ENCODE data around the gene MTCL1. TPM values are rescaled to one million over a fixed set of nuclear protein-coding genes. Genes with fewer than 3 reads are reported as not detected.

MTCL1 gene
- total RNA-seq, 1 donor from 2014 or later: 57.3 TPM

GRCh38 chr18:8711736-8712135, 6.4 kb downstream of the MTCL1 start:
- no peak for DNase-seq (ENCODE audit: low spot score)

GRCh38 chr18:8713691-8714090, 8.3 kb downstream of the MTCL1 start:
- DNase-seq (ENCODE audit: low spot score): no peak

GRCh38 chr18:8715599-8715998, 10.2 kb downstream of the MTCL1 start:
- DNase-seq (ENCODE audit: low spot score): no peak

- no peak for DNase-seq (ENCODE audit: low spot score)
Measured at GRCh38 chr18:8717011-8717770, 11.8 kb downstream of the MTCL1 start.

- DNase-seq (ENCODE audit: low spot score): no peak
Measured at GRCh38 chr18:8718401-8718913, 13.1 kb downstream of the MTCL1 start.

GRCh38 chr18:8719192-8719591, 13.8 kb downstream of the MTCL1 start:
- no peak for DNase-seq (ENCODE audit: low spot score)

- DNase-seq (ENCODE audit: low spot score): no peak
Measured at GRCh38 chr18:8720141-8720540, 14.8 kb downstream of the MTCL1 start.

GRCh38 chr18:8721094-8721669, 15.8 kb downstream of the MTCL1 start:
- no peak for DNase-seq (ENCODE audit: low spot score)

- DNase-seq (ENCODE audit: low spot score): no peak
Measured at GRCh38 chr18:8721716-8722115, 16.4 kb downstream of the MTCL1 start.

GRCh38 chr18:8722946-8723820, 17.8 kb downstream of the MTCL1 start:
- no peak for DNase-seq (ENCODE audit: low spot score)

- no peak for DNase-seq (ENCODE audit: low spot score)
Measured at GRCh38 chr18:8724452-8724851, 19.1 kb downstream of the MTCL1 start.

- DNase-seq (ENCODE audit: low spot score): no peak
Measured at GRCh38 chr18:8726281-8726680, 20.9 kb downstream of the MTCL1 start.

- no peak for DNase-seq (ENCODE audit: low spot score)
Measured at GRCh38 chr18:8726963-8727705, 21.8 kb downstream of the MTCL1 start.

GRCh38 chr18:8730080-8730827, 24.9 kb downstream of the MTCL1 start:
- DNase-seq (ENCODE audit: low spot score): peak; percentile 70

GRCh38 chr18:8732442-8733360, 27.3 kb downstream of the MTCL1 start:
- no peak for DNase-seq (ENCODE audit: low spot score)

- no peak for DNase-seq (ENCODE audit: low spot score)
Measured at GRCh38 chr18:8734496-8734895, 29.1 kb downstream of the MTCL1 start.

GRCh38 chr18:8735274-8735673, 29.9 kb downstream of the MTCL1 start:
- no peak for DNase-seq (ENCODE audit: low spot score)

- no peak for DNase-seq (ENCODE audit: low spot score)
Measured at GRCh38 chr18:8741117-8741516, 35.8 kb downstream of the MTCL1 start.

- no peak for DNase-seq (ENCODE audit: low spot score)
Measured at GRCh38 chr18:8741532-8741931, 36.2 kb downstream of the MTCL1 start.

Measured in umbilical cord (tissue), 2 donors.